T47D (cell line): Measurements from ENCODE around the gene C4A.
"Not testable (repeated sequence)": the region's sequence is repeated elsewhere in the genome, so short reads cannot be mapped to it uniquely, and the experiment has no call there.

ENCODE experiments used
- DNase-seq, 2 experiments: peaks; one replicate each; pipeline versions ENCODE4 v3.0.0 to v3.0.0-alpha.2; 2011 to 2012; ENCODE audit warnings: low read depth in 1 of 2, low spot score in 1 of 2
- JUND ChIP-seq: IDR thresholded peaks from 2 replicates; pipeline ENCODE4 v1.6.1; 2012; ENCODE audit warnings: low read depth
- in situ Hi-C: cut with HindIII; loops from 2 replicates; pipeline ENCODE4 v1.10.0; 2016; ENCODE audit warnings: low sequenced_read_pairs, low pct_unique_long_range_greater_than_20kb

The C4A gene

DNA sequence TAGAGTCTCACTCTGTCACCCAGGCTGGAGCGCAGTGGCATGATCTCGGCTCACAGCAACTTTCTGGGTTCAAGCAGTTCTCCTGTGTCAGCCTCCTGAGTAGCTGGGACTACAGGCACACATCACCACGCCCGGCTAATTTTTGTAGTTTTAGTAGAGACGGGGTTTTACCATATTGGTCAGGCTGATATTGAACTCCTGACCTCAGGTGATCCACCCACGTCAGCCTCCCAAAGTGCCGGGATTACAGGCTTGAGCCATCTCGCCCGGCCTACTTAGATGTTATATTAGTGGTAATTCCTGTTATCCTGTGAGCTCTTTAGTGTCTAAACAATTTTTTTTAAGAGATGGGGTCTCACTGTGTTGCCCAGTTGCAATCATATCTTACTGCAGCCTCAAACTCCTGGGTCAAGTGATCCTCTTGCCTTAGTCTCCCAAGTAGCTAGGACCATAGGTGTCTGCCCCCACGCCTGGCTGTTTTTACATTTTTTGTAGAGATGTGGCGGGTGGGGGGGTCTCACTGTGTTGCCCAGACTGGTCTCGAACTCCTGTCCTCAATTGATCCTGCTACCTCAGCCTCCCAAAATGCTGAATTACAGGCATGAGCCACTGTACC lies 3.9 kb upstream of the C4A start:
- in situ Hi-C loops = no loop called here
- no peak for TF ChIP-seq JUND
- DNase-seq = no peak

DNA sequence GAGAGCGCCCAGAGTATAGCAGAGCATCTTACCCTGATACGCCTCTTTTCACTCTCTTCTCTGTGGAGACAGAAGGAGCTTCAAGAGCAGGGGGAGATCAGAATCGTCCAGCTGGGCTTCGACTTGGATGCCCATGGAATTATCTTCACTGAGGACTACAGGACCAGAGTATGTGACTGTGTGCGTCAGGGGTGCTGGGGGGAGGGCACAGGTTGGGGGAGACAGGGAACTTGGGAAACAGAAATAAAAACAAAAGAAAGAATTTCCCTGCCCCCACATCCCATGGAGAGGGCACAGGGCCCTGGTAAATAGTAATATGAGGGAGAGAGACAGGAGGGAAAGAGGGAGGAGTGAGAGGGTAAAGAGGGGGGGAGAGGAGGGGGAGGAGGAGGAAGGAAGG lies 3.0 kb upstream of the C4A start:
- TF ChIP-seq JUND = no peak
- DNase-seq = no peak
- in situ Hi-C loops = no loop called here

DNA sequence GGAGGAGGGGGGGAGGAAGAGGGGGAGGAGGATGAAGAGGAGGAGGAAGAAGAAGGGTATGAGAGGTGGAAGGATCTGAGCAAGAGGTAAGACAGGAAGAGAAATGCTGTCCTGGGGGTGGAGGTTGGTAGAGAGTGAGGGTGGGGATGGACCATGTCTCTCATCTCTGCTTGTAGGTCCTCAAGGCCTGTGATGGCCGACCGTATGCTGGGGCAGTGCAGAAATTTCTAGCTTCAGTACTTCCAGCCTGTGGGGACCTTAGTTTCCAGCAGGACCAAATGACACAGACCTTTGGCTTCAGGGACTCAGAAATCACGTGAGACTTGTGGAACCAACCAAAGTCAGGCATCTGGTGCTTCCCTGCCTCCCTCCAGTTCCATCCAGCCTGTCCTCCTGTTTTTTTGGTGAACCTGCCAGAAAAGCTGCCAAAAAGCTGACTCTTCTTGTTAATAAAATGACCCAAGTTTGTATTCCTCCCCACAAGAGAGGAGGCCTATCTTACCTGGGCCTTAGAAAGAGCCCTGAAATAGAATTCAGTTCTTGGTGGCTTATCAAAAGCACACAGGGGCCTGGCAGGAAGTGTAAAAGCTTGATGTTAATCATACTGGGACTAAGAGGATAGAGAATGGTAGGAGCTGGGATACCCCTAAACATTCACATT lies 2.5 kb upstream of the C4A start:
- no peak for TF ChIP-seq JUND
- no peak for DNase-seq
- in situ Hi-C loops = no loop called here

GRCh38 chr6:31980195-31980876 lies 1.5 kb upstream of the C4A start:
- in situ Hi-C loops, DNase-seq: not testable (repeated sequence)

DNA sequence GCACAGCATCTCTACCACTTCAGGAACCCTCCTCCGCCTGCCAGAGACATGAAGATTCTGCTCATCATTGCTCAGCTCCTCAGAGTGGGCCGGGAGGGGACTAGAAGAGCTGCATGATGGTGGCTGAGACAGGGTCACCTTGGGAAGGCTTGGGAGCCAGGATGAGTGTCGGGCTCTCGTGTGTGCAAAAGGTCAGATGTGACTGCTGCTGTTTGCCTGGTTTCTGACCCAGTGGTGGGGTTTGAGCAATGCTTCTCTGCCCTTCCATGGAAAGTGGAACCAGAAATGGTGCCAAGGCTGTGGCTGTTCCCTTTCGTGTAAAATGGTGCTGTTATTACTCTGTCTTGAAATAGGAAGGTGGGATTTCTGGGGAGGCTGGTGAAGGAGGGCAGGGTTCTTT lies 859 bp upstream of the C4A start:
- in situ Hi-C loops, DNase-seq: not testable (repeated sequence)

- in situ Hi-C loops, DNase-seq: not testable (repeated sequence)
Observed at GRCh38 chr6:31989363-31989762, 7.5 kb downstream of the C4A start.

GRCh38 chr6:31994421-31994820 lies 12.6 kb downstream of the C4A start:
- DNase-seq, in situ Hi-C loops: not testable (repeated sequence)

DNA sequence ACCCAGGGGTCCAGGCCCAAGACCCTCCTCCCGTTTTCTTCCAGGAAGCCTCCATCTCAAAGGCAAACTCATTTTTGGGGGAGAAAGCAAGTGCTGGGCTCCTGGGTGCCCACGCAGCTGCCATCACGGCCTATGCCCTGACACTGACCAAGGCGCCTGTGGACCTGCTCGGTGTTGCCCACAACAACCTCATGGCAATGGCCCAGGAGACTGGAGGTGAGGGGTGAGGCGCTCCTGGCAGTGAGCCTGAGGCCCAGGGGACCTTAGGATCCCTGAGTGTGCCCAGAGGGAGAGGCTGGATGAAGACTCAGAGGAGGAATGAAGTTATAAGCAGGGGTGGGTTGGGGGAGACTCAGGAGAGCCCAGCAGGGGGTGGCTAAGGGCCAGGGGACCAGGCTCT lies 14.5 kb downstream of the C4A start:
- in situ Hi-C loops, DNase-seq: not testable (repeated sequence)

GRCh38 chr6:32002546-32003268 lies 20.9 kb downstream of the C4A start:
- DNase-seq, in situ Hi-C loops: not testable (repeated sequence)

GRCh38 chr6:32003301-32003700 lies 21.4 kb downstream of the C4A start:
- in situ Hi-C loops, DNase-seq: not testable (repeated sequence)

DNA sequence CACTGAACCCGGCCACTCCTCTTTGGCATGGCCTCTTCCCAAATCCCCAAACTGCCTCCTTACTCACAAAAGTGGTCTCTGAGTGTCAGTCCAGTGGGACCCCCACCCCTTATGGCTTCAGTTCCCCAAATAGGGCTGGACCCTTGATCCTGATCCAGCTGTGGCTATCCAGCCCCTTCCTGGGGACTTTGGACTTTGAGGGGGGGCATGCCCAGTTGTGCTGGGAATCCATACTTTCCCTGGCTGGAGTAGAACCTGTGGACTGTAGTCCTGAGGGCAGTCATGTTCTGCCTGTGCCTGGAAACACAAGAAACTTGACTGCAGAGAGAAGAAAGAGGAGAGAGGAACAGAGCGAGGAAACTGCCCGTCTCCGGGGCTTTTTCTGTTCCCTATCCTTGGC lies 22.5 kb downstream of the C4A start:
- DNase-seq, in situ Hi-C loops: not testable (repeated sequence)

DNA sequence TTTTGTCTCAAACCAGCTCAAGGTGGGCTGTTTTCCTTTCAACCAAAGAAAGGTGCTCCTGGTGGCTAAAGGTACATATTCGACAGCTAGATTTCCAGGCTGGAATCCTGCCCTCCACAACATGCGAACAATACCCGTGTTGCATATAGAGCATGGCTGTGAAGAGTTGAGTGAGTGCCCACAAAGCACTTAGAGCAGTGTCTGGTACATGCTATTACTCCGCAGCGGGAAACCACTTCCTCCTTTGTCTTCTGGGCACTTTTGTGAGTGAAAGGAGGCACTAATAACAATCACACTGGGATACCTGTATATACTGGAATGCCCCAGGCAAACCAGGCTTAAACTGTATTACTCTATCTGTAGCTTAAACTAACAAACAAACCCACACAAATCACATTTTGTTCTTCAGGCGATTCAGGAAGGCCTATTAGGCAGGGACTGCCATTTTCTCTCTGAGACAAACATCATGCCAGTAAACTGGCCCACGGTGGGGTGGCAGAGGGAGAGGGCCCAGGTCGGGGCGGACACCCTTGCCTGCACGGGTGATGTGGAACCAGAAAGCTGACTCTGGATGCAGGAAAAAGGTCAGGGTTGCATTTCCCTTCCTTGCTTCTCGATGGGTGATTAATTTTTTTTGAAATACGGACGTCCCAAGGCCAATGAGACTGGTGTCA lies 23.1 kb downstream of the C4A start:
- in situ Hi-C loops, DNase-seq: not testable (repeated sequence)

DNA sequence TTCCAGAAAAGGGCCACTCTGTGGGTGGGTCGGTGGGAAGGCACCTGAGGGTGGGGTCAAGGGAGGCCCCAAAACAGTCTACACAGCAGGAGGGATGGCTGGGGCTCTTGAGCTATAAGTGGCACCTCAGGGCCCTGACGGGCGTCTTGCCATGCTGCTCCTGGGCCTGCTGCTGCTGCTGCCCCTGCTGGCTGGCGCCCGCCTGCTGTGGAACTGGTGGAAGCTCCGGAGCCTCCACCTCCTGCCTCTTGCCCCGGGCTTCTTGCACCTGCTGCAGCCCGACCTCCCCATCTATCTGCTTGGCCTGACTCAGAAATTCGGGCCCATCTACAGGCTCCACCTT lies 23.7 kb downstream of the C4A start:
- DNase-seq, in situ Hi-C loops: not testable (repeated sequence)

GRCh38 chr6:32005991-32006529 lies 24.2 kb downstream of the C4A start:
- in situ Hi-C loops, DNase-seq: not testable (repeated sequence)

DNA sequence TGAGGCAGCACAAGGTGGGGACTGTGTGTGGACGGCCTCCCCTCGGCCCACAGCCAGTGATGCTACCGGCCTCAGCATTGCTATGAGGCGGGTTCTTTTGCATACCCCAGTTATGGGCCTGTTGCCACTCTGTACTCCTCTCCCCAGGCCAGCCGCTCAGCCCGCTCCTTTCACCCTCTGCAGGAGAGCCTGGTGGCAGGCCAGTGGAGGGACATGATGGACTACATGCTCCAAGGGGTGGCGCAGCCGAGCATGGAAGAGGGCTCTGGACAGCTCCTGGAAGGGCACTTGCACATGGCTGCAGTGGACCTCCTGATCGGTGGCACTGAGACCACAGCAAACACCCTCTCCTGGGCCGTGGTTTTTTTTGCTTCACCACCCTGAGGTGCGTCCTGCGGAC lies 25.2 kb downstream of the C4A start:
- DNase-seq, in situ Hi-C loops: not testable (repeated sequence)

GRCh38 chr6:32008037-32008436 lies 26.2 kb downstream of the C4A start:
- DNase-seq, in situ Hi-C loops: not testable (repeated sequence)

DNA sequence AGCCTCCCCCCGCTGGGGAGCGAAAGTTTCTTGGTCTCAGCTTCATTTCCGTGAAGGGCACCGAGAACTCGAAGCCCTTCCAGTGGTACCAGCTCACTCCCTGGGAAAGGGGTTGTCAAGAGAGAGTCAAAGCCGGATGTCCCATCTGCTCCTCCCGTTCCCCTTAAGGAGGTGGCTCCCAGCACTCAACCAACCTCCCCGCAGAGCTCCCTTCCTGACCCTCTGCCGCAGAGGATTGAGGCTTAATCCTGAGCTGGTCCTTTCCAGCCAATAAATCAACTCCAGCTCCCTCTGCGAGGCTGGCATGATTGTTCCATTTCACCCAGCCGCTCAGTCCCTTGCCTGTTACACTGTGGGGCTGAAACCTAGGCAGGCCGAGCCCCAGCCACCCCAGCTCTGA lies 26.8 kb downstream of the C4A start:
- DNase-seq, in situ Hi-C loops: not testable (repeated sequence)
